GM12874 (cell line): ENCODE measurements around the gene GAS2.

ENCODE experiments used
- CTCF ChIP-seq: IDR thresholded peaks from 2 replicates; pipeline ENCODE4 v1.5.1; 2011; ENCODE audit warnings: low read depth, mild to moderate bottlenecking, control low read depth, low read length, moderate library complexity; ENCODE audit not compliant: insufficient read depth

GAS2 gene

GRCh38 chr11:22666325-22666687, at the start of gene GAS2:
Gene GAS2, plus strand, starts transcription at chr11:22666611. Its CDS starts 8,259 bp downstream, at chr11:22674870.
- no peak for TF ChIP-seq CTCF

GRCh38 chr11:22617868-22618267, 48.5 kb upstream of the GAS2 start:
- no peak for TF ChIP-seq CTCF

- TF ChIP-seq CTCF = peak; percentile 71
Measured at GRCh38 chr11:22624742-22625447, 41.5 kb upstream of the GAS2 start.

- TF ChIP-seq CTCF = no peak
Measured at GRCh38 chr11:22625448-22626287, 40.7 kb upstream of the GAS2 start, which contains the start of gene FANCF. Gene FANCF, minus strand, starts transcription at chr11:22625823. Its CDS starts 13 bp downstream, at chr11:22625810.

GRCh38 chr11:22626573-22627239, 39.7 kb upstream of the GAS2 start:
- TF ChIP-seq CTCF = no peak

- no peak for TF ChIP-seq CTCF
Measured at GRCh38 chr11:22627421-22627820, 39.0 kb upstream of the GAS2 start.

DNA sequence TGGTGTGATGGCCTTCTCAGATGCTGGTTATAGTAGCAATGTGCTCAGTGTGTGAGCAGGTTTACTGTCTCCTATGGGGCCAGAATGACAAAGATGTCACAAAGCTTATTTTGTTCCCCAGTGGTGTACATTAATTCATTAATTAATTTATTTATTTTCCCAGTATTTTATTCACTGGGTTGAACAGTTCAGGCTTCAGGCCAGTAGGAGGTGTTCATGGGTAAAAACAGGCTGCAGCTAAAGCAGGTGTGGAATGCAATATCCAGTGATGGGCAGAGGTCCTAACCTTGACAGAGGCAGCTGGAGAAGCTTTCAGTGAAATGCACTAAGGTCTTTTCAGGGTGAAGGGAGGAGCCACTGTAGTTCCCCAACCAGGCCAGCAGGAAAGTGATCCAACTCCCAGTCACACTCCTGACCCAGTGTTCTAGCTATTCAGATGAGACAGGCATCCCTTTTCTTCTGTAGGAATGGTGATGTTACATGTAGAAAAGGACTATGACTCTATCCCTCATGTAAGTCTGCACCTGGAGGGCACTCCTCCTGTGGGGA, 33.0 kb upstream of the GAS2 start:
- TF ChIP-seq CTCF = no peak; the same call in 1 of the 2 replicates
